ENCODE measurements around the gene RAP1GAP2. TPM values are rescaled to one million over a fixed set of nuclear protein-coding genes. Genes with fewer than 3 reads are reported as not detected.

Gene RAP1GAP2
- total and polyA plus RNA-seq, 8 donors = 11.8 to 92.4 (median 31.0) TPM

- Histone ChIP-seq H3K4me1 (peaks cover 0 to 17% (median 3%) of the 10 kb centered on the region in 4 donors), H3K27ac (no peak overlapping the region), H3K36me3 (no peaks in the 10 kb centered on the region), H3K4me3 (no peak overlapping the region), H3K9me3 (no peaks in the 10 kb centered on the region), H3K27me3 (peaks cover 0 to 6% (median 0%) of the 10 kb centered on the region in 3 donors)
- TF ChIP-seq EP300 (IDR thresholded peaks at IDR 0.05) (no peak), POLR2AphosphoS5 (IDR thresholded peaks at IDR 0.05) (no peak), CTCF (IDR thresholded peaks at IDR 0.05) (no peak), POLR2A (IDR thresholded peaks at IDR 0.05) (no peak)
- WGBS, 5 donors = 79 to 87% (median 85%) methylated on average over 14 of the region's 14 CpGs
- DNase-seq = no peak
- intact Hi-C loops (cut with DNase I; ENCODE audit: low total_unique reads) = no loop called here
Observed at GRCh38 chr17:2803386-2803785, 7.1 kb downstream of the RAP1GAP2 start.

- Histone ChIP-seq H3K36me3 (no peaks in the 10 kb centered on the region), H3K4me1 (peaks cover 0 to 11% (median under 1%) of the 10 kb centered on the region in 4 donors), H3K9me3 (no peaks in the 10 kb centered on the region), H3K4me3 (no peak overlapping the region), H3K27me3 (no peaks in the 10 kb centered on the region), H3K27ac (no peak overlapping the region)
- no peak for DNase-seq
- TF ChIP-seq POLR2AphosphoS5 (IDR thresholded peaks at IDR 0.05) (no peak), POLR2A (IDR thresholded peaks at IDR 0.05) (no peak)
- 77 to 83% (median 80%) methylated on average over 4 of the region's 4 CpGs; no CpG with 5 or more reads in 1 of the 5 donors for WGBS, 5 donors
- intact Hi-C loops (cut with DNase I; ENCODE audit: low total_unique reads) = no loop called here
Observed at GRCh38 chr17:2803971-2804370, 7.7 kb downstream of the RAP1GAP2 start.

GRCh38 chr17:2804912-2805311 lies 8.7 kb downstream of the RAP1GAP2 start:
- no peak for TF ChIP-seq EP300 (IDR thresholded peaks at IDR 0.05)
- no peak for TF ChIP-seq CTCF (IDR thresholded peaks at IDR 0.05)
- TF ChIP-seq POLR2A (IDR thresholded peaks at IDR 0.05) = no peak
- TF ChIP-seq POLR2AphosphoS5 (IDR thresholded peaks at IDR 0.05) = no peak
- WGBS, 5 donors = 89 to 94% (median 93%) methylated on average over 7 of the region's 7 CpGs
- Histone ChIP-seq H3K4me1 (peaks cover 0 to 3% (median 0%) of the 10 kb centered on the region in 4 donors), H3K27me3 (no peaks in the 10 kb centered on the region), H3K9me3 (no peaks in the 10 kb centered on the region), H3K4me3 (no peak overlapping the region), H3K36me3 (no peaks in the 10 kb centered on the region), H3K27ac (no peak overlapping the region)
- no peak for DNase-seq
- intact Hi-C loops (cut with DNase I; ENCODE audit: low total_unique reads) = no loop called here

GRCh38 chr17:2805961-2806360 lies 9.7 kb downstream of the RAP1GAP2 start:
- TF ChIP-seq CTCF (IDR thresholded peaks at IDR 0.05) (no peak), POLR2A (IDR thresholded peaks at IDR 0.05) (no peak), POLR2AphosphoS5 (IDR thresholded peaks at IDR 0.05) (no peak), EP300 (IDR thresholded peaks at IDR 0.05) (no peak)
- Histone ChIP-seq H3K4me3 (no peak overlapping the region), H3K27ac (no peak overlapping the region), H3K9me3 (no peaks in the 10 kb centered on the region), H3K36me3 (no peaks in the 10 kb centered on the region), H3K4me1 (no peaks in the 10 kb centered on the region), H3K27me3 (no peaks in the 10 kb centered on the region)
- intact Hi-C loops (cut with DNase I; ENCODE audit: low total_unique reads) = no loop called here
- WGBS, 5 donors = 72 to 83% (median 78%) methylated on average over 3 of the region's 3 CpGs
- DNase-seq = no peak
